MM.1S (cell line): ENCODE data around the gene CFAP90.

ENCODE experiments used
- EZH2phosphoT487 ChIP-seq: fragments of 300-600 bp; sonication (generic); IDR thresholded peaks from 2 replicates; pipeline ENCODE4 v1.6.1; 2018; ENCODE audit warnings: antibody characterized with exemption, low read length
- TF ChIP-seq, protein P1 (sequence below): fragments of 300-600 bp; sonication (generic); IDR thresholded peaks from 2 replicates; pipeline ENCODE4 v1.5.1; 2016; ENCODE audit warnings: antibody characterized with exemption, low read length, mixed read lengths

DNA sequence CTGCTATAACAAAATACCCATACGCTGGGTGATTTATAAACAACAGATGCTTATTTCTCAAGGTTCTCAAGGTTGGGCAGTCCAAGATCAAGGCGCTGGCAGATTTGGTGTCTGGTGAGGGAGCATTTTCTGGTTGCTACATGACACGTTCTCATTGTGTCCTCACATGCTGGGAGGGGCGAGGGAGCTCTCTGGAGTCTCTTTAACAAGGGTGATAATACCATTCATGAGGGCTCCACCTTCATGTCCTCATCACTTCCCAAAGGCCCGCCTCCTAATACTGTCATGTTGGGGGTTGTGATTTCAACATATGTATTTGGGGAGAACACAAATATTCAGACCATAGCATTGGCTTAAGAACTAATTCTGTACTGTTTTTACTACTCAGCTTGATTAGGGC is 4.6 kb downstream of the CFAP90 start:
- TF ChIP-seq, protein P1, sequence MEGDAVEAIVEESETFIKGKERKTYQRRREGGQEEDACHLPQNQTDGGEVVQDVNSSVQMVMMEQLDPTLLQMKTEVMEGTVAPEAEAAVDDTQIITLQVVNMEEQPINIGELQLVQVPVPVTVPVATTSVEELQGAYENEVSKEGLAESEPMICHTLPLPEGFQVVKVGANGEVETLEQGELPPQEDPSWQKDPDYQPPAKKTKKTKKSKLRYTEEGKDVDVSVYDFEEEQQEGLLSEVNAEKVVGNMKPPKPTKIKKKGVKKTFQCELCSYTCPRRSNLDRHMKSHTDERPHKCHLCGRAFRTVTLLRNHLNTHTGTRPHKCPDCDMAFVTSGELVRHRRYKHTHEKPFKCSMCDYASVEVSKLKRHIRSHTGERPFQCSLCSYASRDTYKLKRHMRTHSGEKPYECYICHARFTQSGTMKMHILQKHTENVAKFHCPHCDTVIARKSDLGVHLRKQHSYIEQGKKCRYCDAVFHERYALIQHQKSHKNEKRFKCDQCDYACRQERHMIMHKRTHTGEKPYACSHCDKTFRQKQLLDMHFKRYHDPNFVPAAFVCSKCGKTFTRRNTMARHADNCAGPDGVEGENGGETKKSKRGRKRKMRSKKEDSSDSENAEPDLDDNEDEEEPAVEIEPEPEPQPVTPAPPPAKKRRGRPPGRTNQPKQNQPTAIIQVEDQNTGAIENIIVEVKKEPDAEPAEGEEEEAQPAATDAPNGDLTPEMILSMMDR = no peak
- no peak for TF ChIP-seq EZH2phosphoT487
